ENCODE data around the gene UBE2J2.
A peak's percentile ranks its signal among the peaks of the same experiment; 100 is the strongest.

DNA sequence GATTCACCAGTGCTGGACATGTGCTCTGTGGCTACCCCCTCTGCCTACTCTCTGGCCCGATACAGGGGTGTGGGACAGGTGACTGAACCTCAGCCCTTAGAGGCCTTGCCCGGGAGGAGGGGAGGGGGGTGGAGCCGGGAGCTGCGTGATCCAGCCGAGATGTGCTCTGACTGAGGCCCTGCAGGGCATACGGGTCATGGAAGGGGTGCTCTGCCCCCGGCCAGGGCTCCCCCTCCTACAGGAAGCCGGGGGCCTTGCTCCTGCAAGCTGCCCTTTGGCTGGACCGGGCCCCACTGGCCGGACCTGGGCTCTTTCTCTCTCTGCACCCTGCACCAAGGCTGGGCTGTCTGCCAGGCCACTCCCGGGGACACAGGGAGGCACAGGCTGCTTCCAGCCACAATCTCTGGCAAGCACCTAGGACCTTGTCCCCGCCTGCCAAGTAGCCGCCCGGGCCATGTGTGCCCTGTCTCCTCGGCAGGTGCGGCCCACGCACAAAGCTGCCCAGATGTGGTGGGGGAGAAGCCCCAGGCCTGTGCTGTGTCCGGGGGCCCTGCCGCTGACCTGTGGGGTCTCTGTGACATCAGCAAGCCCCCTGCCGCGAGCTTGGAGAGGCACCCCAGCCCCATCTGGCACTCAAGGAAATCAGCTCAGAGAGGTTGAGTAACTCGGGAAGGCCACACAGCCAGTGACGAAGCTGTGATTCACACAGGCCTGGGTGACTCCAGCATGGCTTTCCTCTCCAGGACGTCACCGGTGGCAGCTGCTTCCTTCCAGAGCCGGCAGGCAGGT lies 8.1 kb upstream of the UBE2J2 start:
- TF ChIP-seq, protein P1, sequence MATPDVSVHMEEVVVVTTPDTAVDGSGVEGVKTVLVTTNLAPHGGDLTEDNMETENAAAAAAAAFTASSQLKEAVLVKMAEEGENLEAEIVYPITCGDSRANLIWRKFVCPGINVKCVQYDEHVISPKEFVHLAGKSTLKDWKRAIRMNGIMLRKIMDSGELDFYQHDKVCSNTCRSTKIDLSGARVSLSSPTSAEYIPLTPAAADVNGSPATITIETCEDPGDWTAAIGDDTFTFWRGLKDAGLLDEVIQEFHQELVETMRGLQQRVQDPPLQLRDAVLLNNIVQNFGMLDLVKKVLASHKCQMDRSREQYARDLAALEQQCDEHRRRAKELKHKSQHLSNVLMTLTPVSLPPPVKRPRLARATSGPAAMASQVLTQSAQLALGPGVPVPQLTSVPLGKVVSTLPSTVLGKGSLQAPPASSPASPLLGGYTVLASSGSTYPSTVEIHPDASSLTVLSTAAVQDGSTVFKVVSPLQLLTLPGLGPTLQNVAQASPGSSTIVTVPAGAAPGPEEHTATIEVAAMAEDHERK (CRISPR knock-in tag; IDR thresholded peaks at IDR 0.05; ENCODE audit: low read depth): no peak
- TF ChIP-seq ZSCAN31 (CRISPR knock-in tag; IDR thresholded peaks at IDR 0.05; ENCODE audit: low read depth) (peak; percentile 81), ZNF629 (CRISPR knock-in tag; conservative IDR thresholded peaks at IDR 0.05) (no peak), ZNF24 (IDR thresholded peaks at IDR 0.05) (no peak), ZMAT3 (CRISPR knock-in tag; conservative IDR thresholded peaks at IDR 0.05) (peak; percentile 86; the same call in 1 of the 2 replicates), EZH2 (conservative IDR thresholded peaks at IDR 0.05; ENCODE audit: low read depth, low read length) (no peak)
- TF ChIP-seq, protein P2, sequence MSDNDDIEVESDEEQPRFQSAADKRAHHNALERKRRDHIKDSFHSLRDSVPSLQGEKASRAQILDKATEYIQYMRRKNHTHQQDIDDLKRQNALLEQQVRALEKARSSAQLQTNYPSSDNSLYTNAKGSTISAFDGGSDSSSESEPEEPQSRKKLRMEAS (IDR thresholded peaks at IDR 0.05): peak; percentile 29

Measured in HepG2 (cell line).